Adipocyte (in vitro differentiated cells): Measurements from ENCODE around the gene ZNF92.
"Not testable (repeated sequence)": the region's sequence is repeated elsewhere in the genome, so short reads cannot be mapped to it uniquely, and the experiment has no call there.

Experiments used
- DNase-seq: peaks from one replicate; pipeline ENCODE4 v3.0.0-alpha.2; 2015; ENCODE audit warnings: low read depth
- H3K27me3 ChIP-seq: replicated peaks from 2 replicates; pipeline ENCODE4 v1.7.0; 2013; ENCODE audit warnings: mild to moderate bottlenecking, low read length, moderate library complexity; ENCODE audit not compliant: control insufficient read depth, insufficient read depth
- H3K36me3 ChIP-seq: 2 replicates; pipeline ENCODE4 v1.7.0; 2013; ENCODE audit warnings: low read length, mild to moderate bottlenecking, moderate library complexity; ENCODE audit not compliant: control insufficient read depth, insufficient read depth, severe bottlenecking
- H3K4me1 ChIP-seq: 2 replicates; pipeline ENCODE4 v1.7.0; 2013; ENCODE audit warnings: mild to moderate bottlenecking, low read length, moderate library complexity; ENCODE audit not compliant: control insufficient read depth, insufficient read depth
- H3K4me3 ChIP-seq: 2 replicates; pipeline ENCODE4 v1.7.0; 2013; ENCODE audit warnings: mild to moderate bottlenecking, low read length, moderate library complexity
- H3K9ac ChIP-seq: 2 replicates; pipeline ENCODE4 v1.7.0; 2013; ENCODE audit warnings: mild to moderate bottlenecking, low read length, moderate library complexity
- H3K9me3 ChIP-seq: 2 replicates; pipeline ENCODE4 v1.7.0; 2013; ENCODE audit warnings: mild to moderate bottlenecking, low read length, moderate library complexity; ENCODE audit not compliant: control insufficient read depth

ZNF92 gene

DNA sequence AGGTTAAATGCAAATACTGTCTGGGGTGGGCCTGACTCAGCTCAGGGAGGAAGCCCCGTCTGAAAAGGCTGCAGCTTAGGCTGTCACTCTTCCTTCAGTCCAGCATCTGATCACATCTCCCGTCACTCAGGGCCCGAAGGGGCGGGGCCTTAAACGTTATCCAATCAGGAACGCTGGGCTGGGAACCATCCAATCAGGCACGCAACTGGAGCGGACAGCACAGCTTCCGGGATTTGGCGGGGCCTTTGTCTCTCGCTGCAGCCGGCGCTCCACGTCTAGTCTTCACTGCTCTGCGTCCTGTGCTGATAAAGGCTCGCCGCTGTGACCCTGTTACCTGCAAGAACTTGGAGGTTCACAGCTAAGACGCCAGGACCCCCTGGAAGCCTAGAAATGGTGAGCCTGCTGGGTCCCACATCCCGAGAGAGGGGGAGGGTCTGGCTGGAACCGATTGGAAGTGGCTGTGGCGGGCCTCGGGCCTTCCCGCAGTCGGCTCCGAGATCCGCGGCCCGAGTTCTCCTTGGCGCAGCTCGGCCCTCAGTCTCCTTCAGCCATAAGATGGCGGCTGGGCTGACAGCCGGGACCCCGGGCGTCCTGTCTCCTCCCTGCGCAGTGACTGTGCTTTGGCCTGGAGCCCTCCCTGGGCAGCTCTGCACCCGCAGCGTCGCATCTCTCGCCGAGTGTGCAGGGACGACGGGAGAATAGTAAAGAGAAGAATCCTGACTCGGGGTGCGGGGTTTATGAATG, at the start of gene ZNF92:
Gene ZNF92 (plus strand): TSS at position 248 of the 744 bp plus-strand sequence. CDS start 143 bp downstream, at position 391.
- H3K4me1 ChIP-seq = peaks cover 12% of the 10 kb centered on the region

DNA sequence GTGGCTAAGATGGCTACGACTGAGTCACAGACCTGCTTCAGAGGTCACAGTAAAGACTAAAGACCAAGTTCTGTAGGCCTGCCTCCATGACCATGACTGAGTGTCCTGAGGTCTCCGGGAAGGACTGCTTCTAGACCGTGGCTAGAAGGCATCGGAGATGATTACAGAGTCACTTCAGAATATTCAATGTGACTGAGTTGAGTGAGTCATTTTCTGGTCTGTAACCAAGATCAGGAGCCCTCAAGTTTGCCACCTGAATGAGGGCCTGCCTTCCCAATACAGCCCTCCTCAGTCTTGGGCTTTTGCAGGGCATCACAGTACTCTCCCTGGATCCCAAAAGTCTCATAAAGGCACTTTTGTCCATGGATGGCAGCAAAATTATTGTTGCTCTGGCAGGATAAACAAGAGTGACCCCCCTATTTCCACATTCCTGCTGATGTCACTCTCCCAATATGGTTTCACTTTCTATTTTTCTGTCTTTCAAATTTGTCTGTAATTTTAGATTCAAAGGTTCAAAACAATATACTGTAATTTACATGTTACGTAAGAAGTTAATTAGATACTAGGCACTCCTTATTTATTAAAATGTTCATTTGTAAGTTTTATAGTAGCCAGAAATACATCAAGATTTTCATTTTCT, 47.7 kb upstream of the ZNF92 start:
- H3K4me3 ChIP-seq = no peak overlapping the region
- H3K36me3 ChIP-seq = no peaks in the 10 kb centered on the region
- H3K9me3 ChIP-seq = no peaks in the 10 kb centered on the region
- no peaks in the 10 kb centered on the region for H3K27me3 ChIP-seq
- peak; percentile 3 for DNase-seq
- peaks cover 4% of the 10 kb centered on the region for H3K4me1 ChIP-seq
- no peak overlapping the region for H3K9ac ChIP-seq

More for the DNA sequence above, at the start of gene ZNF92:
- H3K9ac ChIP-seq = peak within 1 kb of the TSS; percentile 91
- H3K9me3 ChIP-seq = no peaks in the 10 kb centered on the region
- peak; percentile 99 for DNase-seq
- H3K27me3 ChIP-seq = no peaks in the 10 kb centered on the region
- peak within 1 kb of the TSS; percentile 97 for H3K4me3 ChIP-seq
- no peaks in the 10 kb centered on the region for H3K36me3 ChIP-seq

DNA sequence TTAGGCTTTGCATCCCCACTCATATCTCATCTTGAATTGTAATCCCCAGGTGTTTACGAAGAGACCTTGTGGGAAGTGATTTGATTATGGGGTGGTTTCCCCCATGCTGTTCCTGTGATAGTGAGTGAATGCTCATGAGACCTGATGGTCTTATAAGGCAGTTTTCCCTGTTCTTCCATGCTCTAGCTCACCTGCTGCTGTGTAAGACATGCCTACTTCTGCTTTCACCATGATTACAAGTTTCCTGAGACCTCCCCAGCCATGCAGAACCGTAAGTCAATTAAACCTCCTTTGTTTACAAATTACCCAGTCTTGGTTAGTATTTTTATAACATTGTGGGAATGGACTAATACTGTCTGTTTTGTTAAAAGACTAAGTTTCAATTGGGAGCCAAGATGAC, 35.3 kb upstream of the ZNF92 start:
- H3K9ac ChIP-seq = no peak overlapping the region
- no peaks in the 10 kb centered on the region for H3K9me3 ChIP-seq
- no peaks in the 10 kb centered on the region for H3K27me3 ChIP-seq
- no peak overlapping the region for H3K4me3 ChIP-seq
- H3K4me1 ChIP-seq = no peaks in the 10 kb centered on the region
- no peaks in the 10 kb centered on the region for H3K36me3 ChIP-seq
- no peak for DNase-seq

DNA sequence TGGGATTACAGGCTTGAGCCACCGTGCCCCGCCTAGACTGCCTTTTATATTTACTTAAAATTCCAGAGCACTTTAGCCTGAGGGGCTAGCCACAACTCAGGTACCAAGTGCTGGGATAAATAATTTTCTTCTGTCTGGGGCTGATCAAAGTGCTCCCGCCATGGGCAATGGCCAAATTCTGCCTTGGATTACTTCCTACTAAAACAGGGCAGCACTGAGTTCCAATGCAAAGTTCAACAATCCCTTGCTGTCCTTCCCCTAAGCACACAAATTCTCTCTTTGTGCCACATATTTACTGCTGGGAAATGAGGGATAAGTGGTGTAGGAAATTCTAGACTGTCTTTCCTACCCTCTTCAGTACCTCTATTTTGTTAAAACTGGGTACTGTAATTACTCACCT, 34.4 kb upstream of the ZNF92 start:
- Histone ChIP-seq H3K9ac (no peak overlapping the region), H3K4me1 (no peaks in the 10 kb centered on the region), H3K4me3 (no peak overlapping the region), H3K36me3 (no peaks in the 10 kb centered on the region), H3K9me3 (no peaks in the 10 kb centered on the region), H3K27me3 (no peaks in the 10 kb centered on the region)
- no peak for DNase-seq

DNA sequence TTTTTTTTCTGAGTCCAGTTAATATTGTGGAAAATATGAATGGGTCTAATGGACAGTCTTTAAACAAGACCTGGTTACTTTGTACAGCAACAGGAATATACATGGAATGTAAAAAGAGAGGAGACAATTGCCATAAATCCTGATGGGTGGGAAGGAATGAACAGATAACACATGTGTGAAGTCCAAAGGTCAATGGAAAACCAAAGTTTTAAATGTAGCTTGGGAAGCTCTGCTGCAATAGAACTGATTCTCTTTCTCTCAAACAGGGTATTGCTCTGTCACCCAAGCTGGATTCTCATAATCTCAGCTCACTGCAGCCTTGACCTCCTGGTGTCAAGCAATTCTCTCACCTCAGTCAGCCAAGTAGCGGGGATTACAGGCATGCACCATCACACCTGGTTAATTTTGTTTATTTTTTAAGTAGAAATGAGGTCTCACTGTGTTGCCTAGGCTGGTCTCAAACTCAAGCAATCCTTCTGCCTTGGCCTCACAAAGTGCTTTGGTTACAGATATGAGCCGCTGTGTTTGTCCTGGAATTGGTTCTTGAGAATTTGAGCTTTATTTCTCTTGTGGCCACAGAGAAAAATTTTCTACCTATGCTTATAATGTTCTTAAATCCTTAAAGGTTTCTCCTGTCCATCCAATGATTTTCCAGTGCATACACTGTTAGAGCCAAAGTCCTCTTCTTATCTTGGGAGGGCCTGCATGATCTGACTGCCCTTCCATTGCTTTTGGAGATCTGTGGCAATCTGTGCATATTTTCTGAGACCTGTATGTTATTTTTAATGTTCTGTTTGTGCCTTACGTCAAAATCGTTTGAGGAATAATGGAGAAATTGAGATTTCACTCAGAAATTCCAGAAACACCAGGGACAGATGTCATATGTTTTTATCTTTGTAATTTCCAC, 30.7 kb upstream of the ZNF92 start:
- H3K4me3 ChIP-seq = no peak overlapping the region
- H3K9ac ChIP-seq = no peak overlapping the region
- no peaks in the 10 kb centered on the region for H3K4me1 ChIP-seq

DNA sequence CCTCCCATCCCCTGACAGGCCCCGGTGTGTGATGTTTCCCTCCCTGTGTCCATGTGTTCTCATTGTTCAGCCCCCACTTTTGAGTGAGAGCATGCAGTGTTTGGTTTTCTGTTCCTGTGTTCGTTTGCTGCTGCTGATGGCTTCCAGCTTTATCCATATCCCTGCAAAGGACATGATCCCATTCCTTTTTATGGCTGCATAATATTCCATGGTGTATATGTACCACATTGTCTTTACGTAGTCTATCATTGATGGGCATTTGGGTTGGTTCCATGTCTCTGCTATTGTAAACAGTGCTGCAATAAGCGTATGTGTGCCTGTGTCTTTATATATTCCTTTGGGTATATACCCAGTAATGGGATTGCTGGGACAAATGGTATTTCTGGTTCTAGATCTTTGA, 29.1 kb upstream of the ZNF92 start:
- not testable (repeated sequence) for H3K9me3 ChIP-seq, H3K36me3 ChIP-seq, H3K9ac ChIP-seq, H3K4me1 ChIP-seq, H3K27me3 ChIP-seq, H3K4me3 ChIP-seq, DNase-seq

More for the DNA sequence above, 30.7 kb upstream of the ZNF92 start:
- H3K9me3 ChIP-seq = no peaks in the 10 kb centered on the region
- DNase-seq = no peak
- H3K27me3 ChIP-seq = no peaks in the 10 kb centered on the region
- no peaks in the 10 kb centered on the region for H3K36me3 ChIP-seq

DNA sequence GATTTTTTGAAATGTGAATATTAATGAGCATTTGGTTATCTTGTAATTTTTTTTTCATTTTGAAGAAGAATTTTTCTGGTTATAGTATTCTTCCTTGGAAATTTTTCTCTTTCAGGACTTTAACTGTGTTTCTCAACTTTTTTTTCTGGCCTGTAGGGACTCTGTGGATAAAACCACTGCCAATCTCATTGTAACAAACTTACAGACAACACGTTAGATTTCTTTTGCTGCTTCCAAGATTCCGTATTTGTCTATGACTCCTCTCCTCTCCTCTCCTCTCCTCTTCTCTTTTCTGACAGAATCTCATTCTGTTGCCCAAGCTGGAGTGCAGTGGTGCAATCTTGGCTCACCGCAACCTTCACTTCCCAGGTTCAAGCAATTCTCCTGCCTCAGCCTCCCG, 19.4 kb upstream of the ZNF92 start:
- no peaks in the 10 kb centered on the region for H3K4me1 ChIP-seq
- H3K27me3 ChIP-seq = no peaks in the 10 kb centered on the region
- H3K36me3 ChIP-seq = no peaks in the 10 kb centered on the region
- H3K9me3 ChIP-seq = no peaks in the 10 kb centered on the region
- H3K9ac ChIP-seq = no peak overlapping the region
- no peak for DNase-seq
- H3K4me3 ChIP-seq = no peak overlapping the region

DNA sequence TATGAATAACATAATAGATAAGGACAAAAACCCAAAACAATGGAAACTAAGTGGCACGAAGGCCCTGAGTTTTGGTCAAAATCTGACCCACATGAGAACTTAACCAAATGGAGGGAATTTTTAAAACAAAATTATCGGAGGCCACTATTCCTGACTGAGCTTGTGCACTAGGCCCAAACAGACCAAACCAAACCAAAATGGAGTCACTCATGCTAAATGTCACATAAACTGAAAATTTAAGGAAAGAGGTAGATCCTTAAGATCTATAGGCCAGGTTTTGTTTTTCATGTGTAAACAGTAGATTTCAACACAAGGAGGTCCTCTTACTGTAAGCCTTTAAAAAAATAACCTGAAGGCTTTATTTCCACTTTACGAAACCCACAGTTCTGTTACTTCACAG, 3.8 kb upstream of the ZNF92 start:
- no peak overlapping the region for H3K9ac ChIP-seq
- H3K36me3 ChIP-seq = no peaks in the 10 kb centered on the region
- H3K27me3 ChIP-seq = no peaks in the 10 kb centered on the region
- no peaks in the 10 kb centered on the region for H3K9me3 ChIP-seq
- no peak overlapping the region for H3K4me3 ChIP-seq
- DNase-seq = no peak
- peaks cover 8% of the 10 kb centered on the region for H3K4me1 ChIP-seq

DNA sequence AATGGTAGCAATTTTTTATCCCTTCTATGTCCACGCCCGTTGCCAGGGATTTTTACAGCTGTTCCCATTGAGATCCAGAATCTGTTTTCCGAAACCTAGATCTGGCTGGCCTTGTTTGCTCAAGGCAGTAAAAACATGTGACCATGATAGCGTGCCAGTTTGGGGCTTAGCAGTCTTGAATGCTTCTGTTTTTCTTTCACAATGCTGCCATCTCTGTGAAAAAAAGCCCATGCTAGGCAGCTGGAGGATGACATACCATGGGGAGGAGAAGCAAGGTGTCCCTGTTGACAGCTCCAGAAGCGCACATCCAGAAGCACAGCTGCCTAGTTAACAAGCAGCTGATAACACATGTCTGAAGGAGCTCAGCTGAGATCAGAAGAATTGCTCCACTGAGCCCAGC, 2.2 kb upstream of the ZNF92 start:
- Histone ChIP-seq H3K9ac (no peak overlapping the region), H3K27me3 (no peaks in the 10 kb centered on the region), H3K4me1 (peaks cover 12% of the 10 kb centered on the region), H3K4me3 (no peak overlapping the region), H3K9me3 (no peaks in the 10 kb centered on the region), H3K36me3 (no peaks in the 10 kb centered on the region)
- no peak for DNase-seq

DNA sequence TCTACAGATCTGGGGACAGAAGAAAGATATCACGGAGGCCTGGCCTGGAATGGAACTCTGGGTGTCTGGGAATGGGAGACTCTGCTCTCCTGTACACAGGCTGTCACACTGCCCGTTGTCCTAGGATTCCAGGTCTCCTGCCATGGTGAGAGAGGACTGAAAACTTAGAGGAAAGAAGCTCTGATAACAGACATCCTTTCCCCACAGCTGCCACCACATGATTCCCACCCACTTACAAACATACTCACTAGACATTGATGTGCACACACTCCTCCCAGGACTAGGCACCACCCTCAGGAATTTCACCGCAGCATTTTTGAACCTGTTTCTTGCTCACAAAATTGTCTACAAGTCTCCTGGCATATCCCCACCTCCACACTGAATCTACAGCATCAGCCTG, 5.7 kb downstream of the ZNF92 start:
- Histone ChIP-seq H3K36me3 (no peaks in the 10 kb centered on the region), H3K9me3 (no peaks in the 10 kb centered on the region), H3K4me1 (peaks cover 9% of the 10 kb centered on the region), H3K9ac (no peak overlapping the region), H3K27me3 (no peaks in the 10 kb centered on the region), H3K4me3 (no peak overlapping the region)
- no peak for DNase-seq

DNA sequence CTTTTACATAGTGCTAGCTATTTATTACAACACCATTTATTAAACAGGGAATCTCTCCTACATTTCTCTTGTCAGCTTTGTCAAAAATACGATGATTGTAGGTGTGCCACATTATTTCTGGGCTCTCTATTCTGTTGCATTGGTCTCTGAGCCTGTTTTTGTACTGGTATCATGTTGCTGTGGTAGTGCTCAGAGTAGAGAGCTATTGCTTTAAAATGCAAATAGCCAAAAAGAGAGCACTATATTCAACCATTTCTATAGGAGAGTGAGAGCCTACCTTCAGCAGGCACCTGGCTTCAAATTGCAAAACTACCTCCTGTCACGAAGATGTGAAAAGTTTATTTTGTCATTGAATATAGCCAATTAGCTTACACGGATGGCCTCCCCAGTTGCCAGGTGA, 8.1 kb downstream of the ZNF92 start:
- Histone ChIP-seq H3K36me3 (no peaks in the 10 kb centered on the region), H3K9ac (no peak overlapping the region), H3K9me3 (no peaks in the 10 kb centered on the region), H3K4me3 (no peak overlapping the region), H3K27me3 (no peaks in the 10 kb centered on the region), H3K4me1 (no peaks in the 10 kb centered on the region)
- DNase-seq = no peak
